Effector CD4-positive, alpha-beta T cell (primary cell): ENCODE results near the gene RASAL1.

ENCODE experiments used
- DNase-seq: peaks from one replicate; pipeline ENCODE4 v3.0.0-alpha.2; 2020

Gene RASAL1

GRCh38 chr12:113055594-113056380, 79.8 kb downstream of the RASAL1 start:
- no peak for DNase-seq

DNA sequence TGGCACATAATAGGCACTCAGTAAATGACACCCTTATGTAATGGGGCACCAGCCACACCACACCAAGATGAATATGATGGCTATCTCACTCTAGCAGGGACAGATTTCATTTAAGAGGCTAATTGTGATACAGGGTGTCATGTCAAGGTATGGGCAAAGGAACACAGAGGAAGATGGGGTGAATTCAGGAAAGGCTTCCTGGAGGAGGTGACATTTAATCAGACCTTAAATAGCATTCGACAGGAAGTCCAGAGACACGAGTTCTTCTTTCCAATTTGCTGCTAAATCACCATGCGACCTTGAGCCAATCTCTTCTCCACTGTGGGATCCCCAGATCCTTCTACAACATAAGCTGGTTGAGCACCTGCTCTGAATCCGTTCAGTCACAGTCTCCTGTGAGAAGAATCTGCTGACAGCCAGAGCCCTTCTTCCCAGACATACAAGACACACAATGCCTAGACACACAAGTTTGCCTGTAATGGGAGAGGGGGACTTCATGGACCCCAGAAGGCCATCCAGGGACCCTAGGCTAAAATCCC, 80.5 kb downstream of the RASAL1 start:
- DNase-seq = no peak

DNA sequence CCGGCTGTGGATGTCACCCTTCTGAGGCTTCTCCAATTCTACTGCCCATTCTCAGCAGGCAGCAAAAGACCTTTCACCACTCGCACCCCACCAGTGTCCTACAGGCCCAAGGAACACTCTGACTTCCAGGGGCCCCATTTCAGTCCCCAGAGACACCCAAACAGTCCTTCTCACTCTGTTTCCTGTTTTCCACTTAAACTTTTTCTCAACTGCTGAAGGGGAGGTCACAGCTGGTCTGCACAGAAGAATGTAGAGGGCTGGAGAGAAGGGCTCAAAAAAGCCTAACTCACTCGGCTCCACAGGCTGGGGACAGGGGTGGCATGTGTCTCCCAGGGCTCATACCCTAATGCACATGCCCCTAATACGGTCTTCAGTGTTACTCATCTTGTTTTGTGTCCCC, 83.2 kb downstream of the RASAL1 start:
- DNase-seq = no peak

- DNase-seq = no peak
Measured at GRCh38 chr12:113051759-113052158, 83.8 kb downstream of the RASAL1 start.

- DNase-seq = no peak
Measured at GRCh38 chr12:113050795-113051194, 84.8 kb downstream of the RASAL1 start.

- no peak for DNase-seq
Measured at GRCh38 chr12:113049976-113050742, 85.4 kb downstream of the RASAL1 start.
